GM20431 (cell line): ENCODE results near the gene ADAMTS6.

ENCODE experiments used
- in situ Hi-C: fragments of 300-500 bp; cut with MseI, MboI; formaldehyde crosslinking; loops from one replicate; pipeline ENCODE4 v1.15.0; 2020; ENCODE audit warnings: low sequenced_read_pairs; ENCODE audit not compliant: unreplicated experiment

Gene ADAMTS6

GRCh38 chr5:65161655-65162054 is 320.1 kb downstream of the ADAMTS6 start:
- in situ Hi-C loops: no loop called here

GRCh38 chr5:65157906-65158603 is 323.7 kb downstream of the ADAMTS6 start:
- in situ Hi-C loops: no loop called here

GRCh38 chr5:65156933-65157332 is 324.8 kb downstream of the ADAMTS6 start:
- in situ Hi-C loops: no loop called here

- in situ Hi-C loops: no loop called here
Measured at GRCh38 chr5:65152131-65152530, 329.6 kb downstream of the ADAMTS6 start.

- in situ Hi-C loops: no loop called here
Measured at GRCh38 chr5:65151614-65152013, 330.1 kb downstream of the ADAMTS6 start.

GRCh38 chr5:65150599-65151304 is 331.0 kb downstream of the ADAMTS6 start:
- in situ Hi-C loops: no loop called here

GRCh38 chr5:65149827-65150226 is 331.9 kb downstream of the ADAMTS6 start:
- in situ Hi-C loops: no loop called here

GRCh38 chr5:65144136-65144871 is 337.4 kb downstream of the ADAMTS6 start:
- in situ Hi-C loops: no loop called here

- in situ Hi-C loops: no loop called here
Measured at GRCh38 chr5:65142511-65143011, 339.2 kb downstream of the ADAMTS6 start.

GRCh38 chr5:65142016-65142415 is 339.7 kb downstream of the ADAMTS6 start:
- in situ Hi-C loops: no loop called here

- in situ Hi-C loops: no loop called here
Measured at GRCh38 chr5:65141493-65141892, 340.2 kb downstream of the ADAMTS6 start.

GRCh38 chr5:65137631-65138030 is 344.1 kb downstream of the ADAMTS6 start:
- in situ Hi-C loops: no loop called here

GRCh38 chr5:65133477-65134110 is 348.1 kb downstream of the ADAMTS6 start:
- in situ Hi-C loops: no loop called here

GRCh38 chr5:65132386-65132785 is 349.3 kb downstream of the ADAMTS6 start:
- in situ Hi-C loops: no loop called here

GRCh38 chr5:65128226-65128625 is 353.5 kb downstream of the ADAMTS6 start:
- in situ Hi-C loops: no loop called here

- in situ Hi-C loops: no loop called here
Measured at GRCh38 chr5:65127161-65127901, 354.4 kb downstream of the ADAMTS6 start.

GRCh38 chr5:65126542-65127069 is 355.1 kb downstream of the ADAMTS6 start:
- in situ Hi-C loops: no loop called here

- in situ Hi-C loops: no loop called here
Measured at GRCh38 chr5:65125591-65126541, 355.9 kb downstream of the ADAMTS6 start.
